AG10803 (cell line): ENCODE data around the gene PGC.

Experiments used
- DNase-seq: peaks from one replicate; pipeline ENCODE4 v3.0.0; 2010; ENCODE audit warnings: low read depth
- H3K4me3 ChIP-seq: 2 replicates; pipeline ENCODE4 v1.5.1; 2011; ENCODE audit warnings: mild to moderate bottlenecking, low read length, control low read depth
- CTCF ChIP-seq: conservative IDR thresholded peaks from 2 replicates; pipeline ENCODE4 v1.5.1; 2011; ENCODE audit warnings: mild to moderate bottlenecking, low read length, control low read depth, inconsistent platforms

The PGC gene

GRCh38 chr6:41736800-41737555 is 10.2 kb downstream of the PGC start:
- DNase-seq: no peak
- no peak for TF ChIP-seq CTCF
- no peak overlapping the region for H3K4me3 ChIP-seq

GRCh38 chr6:41736186-41736733 is 10.9 kb downstream of the PGC start:
- no peak overlapping the region for H3K4me3 ChIP-seq
- TF ChIP-seq CTCF: no peak
- DNase-seq: no peak

GRCh38 chr6:41735427-41736185 is 11.6 kb downstream of the PGC start, which contains the start of gene TFEB:
Gene TFEB, minus strand, starts transcription at chr6:41735608. Its CDS starts 44,395 bp downstream, at chr6:41691213.
- peak; percentile 58 for TF ChIP-seq CTCF
- DNase-seq: peak; percentile 86
- peak within 1 kb of the TSS; percentile 73 for H3K4me3 ChIP-seq

GRCh38 chr6:41734666-41735426 is 12.4 kb downstream of the PGC start:
- peak; percentile 74 for DNase-seq
- TF ChIP-seq CTCF: no peak
- peak overlapping the region; percentile 73 for H3K4me3 ChIP-seq

- DNase-seq: peak; percentile 67
- TF ChIP-seq CTCF: no peak
- H3K4me3 ChIP-seq: peak overlapping the region; percentile 73
These were observed 13.2 kb downstream of the PGC start for GRCh38 chr6:41733707-41734665.

- TF ChIP-seq CTCF: no peak
- DNase-seq: no peak
- peak overlapping the region; percentile 73 for H3K4me3 ChIP-seq
These were observed 13.9 kb downstream of the PGC start for GRCh38 chr6:41733360-41733706.
